ENCODE measurements around the gene PRSS21.
A peak's percentile ranks its signal among the peaks of the same experiment; 100 is the strongest.

PRSS21 gene

GRCh38 chr16:2799859-2800226 lies 17.2 kb upstream of the PRSS21 start (continued):
- TF ChIP-seq ZNF518A (tag by site-specific recombination; conservative IDR thresholded peaks at IDR 0.05; ENCODE audit: low read depth) (peak; percentile 51; the same call in 1 of the 2 replicates), ZBTB26 (tag by site-specific recombination; optimal IDR thresholded peaks at IDR 0.05) (no peak), ZSCAN23 (tag by site-specific recombination; IDR thresholded peaks at IDR 0.05) (peak; percentile 87), ATF2 (tag by site-specific recombination; IDR thresholded peaks at IDR 0.05; ENCODE audit: low read depth) (peak; percentile 58; the same call in 1 of the 2 replicates), ZNF514 (tag by site-specific recombination; IDR thresholded peaks at IDR 0.05) (no peak), HIC1 (tag by site-specific recombination; IDR thresholded peaks at IDR 0.05) (0 out of 2 replicates have a peak, but pooled peaks have one; percentile 45), ZBTB20 (tag by site-specific recombination; IDR thresholded peaks at IDR 0.05) (no peak), ZNF791 (tag by site-specific recombination; IDR thresholded peaks at IDR 0.05) (no peak), ZNF335 (tag by site-specific recombination; conservative IDR thresholded peaks at IDR 0.05) (peak; percentile 49), PRDM6 (tag by site-specific recombination; IDR thresholded peaks at IDR 0.05) (peak; percentile 67), KLF1 (tag by site-specific recombination; IDR thresholded peaks at IDR 0.05) (peak; percentile 86), ZNF157 (tag by site-specific recombination; IDR thresholded peaks at IDR 0.05) (no peak), ZNF112 (tag by site-specific recombination; IDR thresholded peaks at IDR 0.05) (no peak), SP3 (tag by site-specific recombination; IDR thresholded peaks at IDR 0.05) (no peak), ZNF350 (tag by site-specific recombination; IDR thresholded peaks at IDR 0.05) (no peak), ZNF555 (tag by site-specific recombination; conservative IDR thresholded peaks at IDR 0.05) (no peak), ZNF426 (tag by site-specific recombination; IDR thresholded peaks at IDR 0.05) (no peak)
- TF ChIP-seq, protein P1, sequence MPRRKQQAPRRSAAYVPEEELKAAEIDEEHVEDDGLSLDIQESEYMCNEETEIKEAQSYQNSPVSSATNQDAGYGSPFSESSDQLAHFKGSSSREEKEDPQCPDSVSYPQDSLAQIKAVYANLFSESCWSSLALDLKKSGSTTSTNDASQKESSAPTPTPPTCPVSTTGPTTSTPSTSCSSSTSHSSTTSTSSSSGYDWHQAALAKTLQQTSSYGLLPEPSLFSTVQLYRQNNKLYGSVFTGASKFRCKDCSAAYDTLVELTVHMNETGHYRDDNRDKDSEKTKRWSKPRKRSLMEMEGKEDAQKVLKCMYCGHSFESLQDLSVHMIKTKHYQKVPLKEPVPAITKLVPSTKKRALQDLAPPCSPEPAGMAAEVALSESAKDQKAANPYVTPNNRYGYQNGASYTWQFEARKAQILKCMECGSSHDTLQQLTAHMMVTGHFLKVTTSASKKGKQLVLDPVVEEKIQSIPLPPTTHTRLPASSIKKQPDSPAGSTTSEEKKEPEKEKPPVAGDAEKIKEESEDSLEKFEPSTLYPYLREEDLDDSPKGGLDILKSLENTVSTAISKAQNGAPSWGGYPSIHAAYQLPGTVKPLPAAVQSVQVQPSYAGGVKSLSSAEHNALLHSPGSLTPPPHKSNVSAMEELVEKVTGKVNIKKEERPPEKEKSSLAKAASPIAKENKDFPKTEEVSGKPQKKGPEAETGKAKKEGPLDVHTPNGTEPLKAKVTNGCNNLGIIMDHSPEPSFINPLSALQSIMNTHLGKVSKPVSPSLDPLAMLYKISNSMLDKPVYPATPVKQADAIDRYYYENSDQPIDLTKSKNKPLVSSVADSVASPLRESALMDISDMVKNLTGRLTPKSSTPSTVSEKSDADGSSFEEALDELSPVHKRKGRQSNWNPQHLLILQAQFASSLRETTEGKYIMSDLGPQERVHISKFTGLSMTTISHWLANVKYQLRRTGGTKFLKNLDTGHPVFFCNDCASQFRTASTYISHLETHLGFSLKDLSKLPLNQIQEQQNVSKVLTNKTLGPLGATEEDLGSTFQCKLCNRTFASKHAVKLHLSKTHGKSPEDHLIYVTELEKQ (tag by site-specific recombination; IDR thresholded peaks at IDR 0.05; ENCODE audit: borderline replicate concordance): peak; percentile 99
- TF ChIP-seq, protein P2, sequence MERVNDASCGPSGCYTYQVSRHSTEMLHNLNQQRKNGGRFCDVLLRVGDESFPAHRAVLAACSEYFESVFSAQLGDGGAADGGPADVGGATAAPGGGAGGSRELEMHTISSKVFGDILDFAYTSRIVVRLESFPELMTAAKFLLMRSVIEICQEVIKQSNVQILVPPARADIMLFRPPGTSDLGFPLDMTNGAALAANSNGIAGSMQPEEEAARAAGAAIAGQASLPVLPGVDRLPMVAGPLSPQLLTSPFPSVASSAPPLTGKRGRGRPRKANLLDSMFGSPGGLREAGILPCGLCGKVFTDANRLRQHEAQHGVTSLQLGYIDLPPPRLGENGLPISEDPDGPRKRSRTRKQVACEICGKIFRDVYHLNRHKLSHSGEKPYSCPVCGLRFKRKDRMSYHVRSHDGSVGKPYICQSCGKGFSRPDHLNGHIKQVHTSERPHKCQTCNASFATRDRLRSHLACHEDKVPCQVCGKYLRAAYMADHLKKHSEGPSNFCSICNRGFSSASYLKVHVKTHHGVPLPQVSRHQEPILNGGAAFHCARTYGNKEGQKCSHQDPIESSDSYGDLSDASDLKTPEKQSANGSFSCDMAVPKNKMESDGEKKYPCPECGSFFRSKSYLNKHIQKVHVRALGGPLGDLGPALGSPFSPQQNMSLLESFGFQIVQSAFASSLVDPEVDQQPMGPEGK (tag by site-specific recombination; IDR thresholded peaks at IDR 0.05): peak; percentile 46
- TF ChIP-seq, protein P3, sequence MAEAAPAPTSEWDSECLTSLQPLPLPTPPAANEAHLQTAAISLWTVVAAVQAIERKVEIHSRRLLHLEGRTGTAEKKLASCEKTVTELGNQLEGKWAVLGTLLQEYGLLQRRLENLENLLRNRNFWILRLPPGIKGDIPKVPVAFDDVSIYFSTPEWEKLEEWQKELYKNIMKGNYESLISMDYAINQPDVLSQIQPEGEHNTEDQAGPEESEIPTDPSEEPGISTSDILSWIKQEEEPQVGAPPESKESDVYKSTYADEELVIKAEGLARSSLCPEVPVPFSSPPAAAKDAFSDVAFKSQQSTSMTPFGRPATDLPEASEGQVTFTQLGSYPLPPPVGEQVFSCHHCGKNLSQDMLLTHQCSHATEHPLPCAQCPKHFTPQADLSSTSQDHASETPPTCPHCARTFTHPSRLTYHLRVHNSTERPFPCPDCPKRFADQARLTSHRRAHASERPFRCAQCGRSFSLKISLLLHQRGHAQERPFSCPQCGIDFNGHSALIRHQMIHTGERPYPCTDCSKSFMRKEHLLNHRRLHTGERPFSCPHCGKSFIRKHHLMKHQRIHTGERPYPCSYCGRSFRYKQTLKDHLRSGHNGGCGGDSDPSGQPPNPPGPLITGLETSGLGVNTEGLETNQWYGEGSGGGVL (tag by site-specific recombination; IDR thresholded peaks at IDR 0.05): peak; percentile 8; the same call in 1 of the 2 replicates
